Fibroblast of skin of back (primary cell): Measurements from ENCODE around the gene IRF8. TPM values are rescaled to one million over a fixed set of nuclear protein-coding genes. Genes with fewer than 3 reads are reported as not detected.
"Not testable (repeated sequence)": the region's sequence is repeated elsewhere in the genome, so short reads cannot be mapped to it uniquely, and the experiment has no call there.

Experiments used
- DNase-seq: peaks from one replicate; pipeline ENCODE4 v3.0.0-alpha.2; 2013
- polyA plus RNA-seq, 2 experiments: library from polyadenylated mRNA; unstranded; fragments of 120-200 nt; gene quantifications; one replicate each; pipeline ENCODE4 v1.2.1, GENCODE V29; 2013; ENCODE audit not compliant: insufficient read length in 2 of 2

IRF8 gene
- not detected for polyA plus RNA-seq (2013, experiment 1 of 2; ENCODE audit: insufficient read length)
- polyA plus RNA-seq (2013, experiment 2 of 2; ENCODE audit: insufficient read length) = not detected

GRCh38 chr16:85898521-85899442 lies at the start of gene IRF8:
Gene IRF8, plus strand, starts transcription at chr16:85899162. Its CDS starts 3,854 bp downstream, at chr16:85903016.
- peak; percentile 29 for DNase-seq

- no peak for DNase-seq
These were observed 49.6 kb upstream of the IRF8 start for GRCh38 chr16:85849388-85849787.

GRCh38 chr16:85850344-85850880 lies 48.5 kb upstream of the IRF8 start:
- DNase-seq = no peak

GRCh38 chr16:85851034-85851785 lies 47.8 kb upstream of the IRF8 start:
- DNase-seq = no peak

GRCh38 chr16:85853547-85854545 lies 45.1 kb upstream of the IRF8 start:
- no peak for DNase-seq

GRCh38 chr16:85854935-85855334 lies 44.0 kb upstream of the IRF8 start:
- no peak for DNase-seq

- DNase-seq = no peak
These were observed 42.9 kb upstream of the IRF8 start for GRCh38 chr16:85856079-85856478.

- no peak for DNase-seq
These were observed 42.4 kb upstream of the IRF8 start for GRCh38 chr16:85856585-85856984.

- no peak for DNase-seq
These were observed 41.6 kb upstream of the IRF8 start for GRCh38 chr16:85857406-85857805.

GRCh38 chr16:85858571-85858970 lies 40.4 kb upstream of the IRF8 start:
- not testable (repeated sequence) for DNase-seq

- no peak for DNase-seq
These were observed 39.8 kb upstream of the IRF8 start for GRCh38 chr16:85858984-85859817.

GRCh38 chr16:85859818-85860125 lies 39.2 kb upstream of the IRF8 start:
- DNase-seq = no peak

GRCh38 chr16:85860413-85861094 lies 38.4 kb upstream of the IRF8 start:
- DNase-seq = no peak

GRCh38 chr16:85861095-85861825 lies 37.7 kb upstream of the IRF8 start:
- DNase-seq = no peak

GRCh38 chr16:85862476-85863383 lies 36.2 kb upstream of the IRF8 start:
- no peak for DNase-seq

- peak; percentile 17 for DNase-seq
These were observed 35.6 kb upstream of the IRF8 start for GRCh38 chr16:85863384-85863774.

GRCh38 chr16:85864965-85865364 lies 34.0 kb upstream of the IRF8 start:
- DNase-seq = no peak

- DNase-seq = no peak
These were observed 31.8 kb upstream of the IRF8 start for GRCh38 chr16:85867189-85867588.

GRCh38 chr16:85868495-85868894 lies 30.5 kb upstream of the IRF8 start:
- no peak for DNase-seq
